ENCODE data around the gene KLHL20. TPM values are rescaled to one million over a fixed set of nuclear protein-coding genes. Genes with fewer than 3 reads are reported as not detected.
"Not testable (repeated sequence)": the region's sequence is repeated elsewhere in the genome, so short reads cannot be mapped to it uniquely, and the experiment has no call there.

Gene KLHL20, protein sequence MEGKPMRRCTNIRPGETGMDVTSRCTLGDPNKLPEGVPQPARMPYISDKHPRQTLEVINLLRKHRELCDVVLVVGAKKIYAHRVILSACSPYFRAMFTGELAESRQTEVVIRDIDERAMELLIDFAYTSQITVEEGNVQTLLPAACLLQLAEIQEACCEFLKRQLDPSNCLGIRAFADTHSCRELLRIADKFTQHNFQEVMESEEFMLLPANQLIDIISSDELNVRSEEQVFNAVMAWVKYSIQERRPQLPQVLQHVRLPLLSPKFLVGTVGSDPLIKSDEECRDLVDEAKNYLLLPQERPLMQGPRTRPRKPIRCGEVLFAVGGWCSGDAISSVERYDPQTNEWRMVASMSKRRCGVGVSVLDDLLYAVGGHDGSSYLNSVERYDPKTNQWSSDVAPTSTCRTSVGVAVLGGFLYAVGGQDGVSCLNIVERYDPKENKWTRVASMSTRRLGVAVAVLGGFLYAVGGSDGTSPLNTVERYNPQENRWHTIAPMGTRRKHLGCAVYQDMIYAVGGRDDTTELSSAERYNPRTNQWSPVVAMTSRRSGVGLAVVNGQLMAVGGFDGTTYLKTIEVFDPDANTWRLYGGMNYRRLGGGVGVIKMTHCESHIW
- 21.8 and 22.4 TPM in 2 replicates for total RNA-seq (2014; rRNA removed; shearing (Covaris generic))

- DNase-seq (ENCODE audit: low read depth), result peak; percentile 92
These were observed at the start of gene KLHL20 for GRCh38 chr1:173714759-173715537. KLHL20 (plus strand) TSS chr1:173714981; CDS start chr1:173716044, 1,063 bp downstream.

DNA sequence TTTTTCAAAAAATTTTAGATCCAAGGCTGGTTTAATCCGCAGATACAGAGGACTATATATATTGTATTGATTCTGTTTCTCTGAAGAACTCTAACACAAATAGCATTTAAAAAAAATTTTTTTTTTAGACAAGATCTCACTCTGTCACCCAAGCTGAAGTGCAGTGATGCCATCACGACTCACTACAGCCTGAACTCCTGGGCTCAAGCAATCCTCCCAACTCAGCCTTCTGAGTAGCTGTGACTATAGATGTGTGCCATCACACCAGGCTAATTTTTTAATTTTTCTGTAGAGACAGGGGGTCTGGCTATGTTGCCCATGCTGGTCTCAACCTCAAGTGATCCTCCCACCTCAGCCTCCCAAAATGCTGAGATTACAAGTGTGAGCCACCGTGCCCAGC lies 48.1 kb upstream of the KLHL20 start:
- DNase-seq (ENCODE audit: low read depth), result peak; percentile 62

GRCh38 chr1:173669491-173669941 lies 45.3 kb upstream of the KLHL20 start, which contains the start of gene ANKRD45:
ANKRD45 (minus strand) TSS chr1:173669851; CDS start chr1:173659418, 10,433 bp downstream.
- DNase-seq (ENCODE audit: low read depth), result peak; percentile 71

DNA sequence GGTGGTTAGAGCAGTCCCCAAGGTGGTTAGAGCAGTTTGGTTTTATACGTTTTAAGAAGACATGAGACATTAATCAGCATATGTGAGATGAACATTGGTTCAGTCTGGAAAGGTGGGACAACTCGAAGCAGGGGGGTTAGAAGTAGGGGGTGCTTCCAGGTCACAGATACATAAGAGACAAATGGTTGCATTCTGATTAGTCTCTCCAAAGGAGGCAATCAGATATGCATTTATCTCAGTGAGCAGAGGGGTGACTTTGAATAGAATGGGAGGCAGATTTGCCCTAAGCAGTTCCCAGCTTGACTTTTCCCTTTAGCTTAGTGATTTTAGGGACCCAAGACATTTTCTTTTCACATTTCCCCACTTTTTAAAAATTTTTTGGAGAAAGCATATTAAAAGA lies 40.3 kb upstream of the KLHL20 start:
- not testable (repeated sequence) for DNase-seq (ENCODE audit: low read depth)

DNA sequence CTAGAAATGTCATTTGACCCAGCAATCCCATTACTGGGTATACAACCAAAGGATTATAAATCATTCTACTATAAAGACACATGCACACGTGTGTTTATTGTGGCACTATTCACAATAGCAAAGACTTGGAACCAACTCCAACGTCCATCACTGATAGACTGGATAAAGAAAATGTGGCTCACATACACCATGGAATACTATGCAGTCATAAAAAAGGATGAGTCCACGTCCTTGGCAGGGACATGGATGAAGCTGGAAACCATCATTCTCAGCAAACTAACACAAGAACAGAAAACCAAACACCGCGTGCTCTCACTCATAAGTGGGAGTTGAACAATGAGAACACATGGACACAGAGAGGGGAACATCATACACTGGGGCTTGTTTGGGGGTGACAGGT lies 34.6 kb upstream of the KLHL20 start:
- not testable (repeated sequence) for DNase-seq (ENCODE audit: low read depth)

DNA sequence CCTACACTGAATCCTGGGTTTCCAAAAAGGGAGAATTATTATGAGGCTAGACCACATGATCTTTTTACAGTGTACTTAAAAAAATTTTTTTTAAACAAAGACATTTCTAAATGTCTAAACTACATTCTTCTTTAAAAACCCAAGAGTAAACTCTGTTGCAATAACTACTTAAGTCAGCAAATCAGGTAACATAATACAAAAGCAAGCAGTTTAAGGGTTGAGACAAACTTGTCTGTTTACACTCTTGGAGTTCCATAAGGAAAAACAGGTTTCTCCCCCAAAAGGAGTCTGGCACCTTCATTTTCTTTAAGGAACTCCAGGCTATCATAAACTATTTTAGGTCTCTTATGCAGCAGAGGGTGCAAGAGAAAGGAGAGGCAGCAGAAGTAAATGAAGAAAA lies 32.6 kb upstream of the KLHL20 start:
- no peak for DNase-seq (ENCODE audit: low read depth)

DNA sequence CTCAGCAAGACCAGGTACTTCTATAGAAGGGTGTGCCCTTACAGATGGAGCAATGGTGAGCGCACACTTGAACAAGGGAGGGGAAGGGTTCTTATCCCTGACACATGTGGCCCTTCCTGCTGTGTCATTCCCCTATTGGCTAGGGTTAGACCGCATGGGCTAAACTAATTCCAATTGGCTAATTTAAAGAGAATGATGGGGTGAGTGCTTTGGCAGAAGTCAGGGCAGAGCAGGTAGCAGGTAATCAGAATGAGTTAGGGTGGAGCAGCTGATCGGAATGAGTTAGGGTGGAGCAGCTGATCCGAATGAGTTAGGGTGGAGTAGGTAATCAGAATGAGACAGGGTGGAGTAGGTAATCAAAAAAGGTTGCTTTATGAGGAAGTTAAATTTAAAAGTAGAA lies 30.9 kb upstream of the KLHL20 start:
- DNase-seq (ENCODE audit: low read depth), result not testable (repeated sequence)

DNA sequence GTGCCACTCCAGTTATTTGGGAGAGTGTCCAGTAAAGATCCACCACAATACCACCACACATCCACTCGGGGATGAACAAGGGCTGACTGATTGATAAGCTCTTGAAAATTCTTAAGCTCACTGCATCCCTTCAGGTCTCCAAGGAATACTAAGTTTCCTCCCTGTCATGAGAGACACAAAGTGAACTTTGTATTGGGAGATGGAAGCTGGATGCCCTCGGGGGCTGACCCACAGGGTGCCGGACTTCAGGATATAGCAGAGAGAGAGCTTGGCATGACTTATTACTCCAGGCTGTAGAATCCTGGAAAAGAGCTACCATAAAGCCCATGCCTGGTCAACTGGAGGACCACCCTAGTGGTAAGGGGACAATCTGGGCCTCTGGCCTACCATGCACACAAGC lies 29.7 kb upstream of the KLHL20 start:
- not testable (repeated sequence) for DNase-seq (ENCODE audit: low read depth)

- DNase-seq (ENCODE audit: low read depth), result no peak
These were observed 26.5 kb upstream of the KLHL20 start for GRCh38 chr1:173688300-173688699.

GRCh38 chr1:173693238-173693637 lies 21.5 kb upstream of the KLHL20 start:
- no peak for DNase-seq (ENCODE audit: low read depth)

- DNase-seq (ENCODE audit: low read depth), result not testable (repeated sequence)
These were observed 13.5 kb upstream of the KLHL20 start for GRCh38 chr1:173701299-173701698.

DNA sequence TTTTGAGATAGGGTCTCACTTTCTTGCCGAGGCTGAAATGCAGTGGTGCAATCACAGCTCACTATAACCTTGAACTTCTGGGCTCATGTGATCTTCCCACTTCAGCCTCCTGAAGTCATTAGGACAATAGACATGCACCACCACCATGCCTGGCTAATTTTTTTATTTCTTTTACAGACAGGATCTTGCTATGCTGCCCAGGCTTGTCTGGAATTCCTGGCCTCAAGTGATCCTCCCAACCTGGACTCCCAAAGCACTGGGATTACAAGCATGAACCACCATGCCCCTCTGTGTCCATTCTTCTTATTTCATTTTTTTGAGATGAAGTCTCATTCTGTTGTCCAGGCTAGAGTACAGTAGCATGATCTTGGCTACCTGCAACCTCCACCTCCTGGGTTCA lies 12.0 kb upstream of the KLHL20 start:
- no peak for DNase-seq (ENCODE audit: low read depth)

- no peak for DNase-seq (ENCODE audit: low read depth)
These were observed 9.7 kb upstream of the KLHL20 start for GRCh38 chr1:173705117-173705516.

DNA sequence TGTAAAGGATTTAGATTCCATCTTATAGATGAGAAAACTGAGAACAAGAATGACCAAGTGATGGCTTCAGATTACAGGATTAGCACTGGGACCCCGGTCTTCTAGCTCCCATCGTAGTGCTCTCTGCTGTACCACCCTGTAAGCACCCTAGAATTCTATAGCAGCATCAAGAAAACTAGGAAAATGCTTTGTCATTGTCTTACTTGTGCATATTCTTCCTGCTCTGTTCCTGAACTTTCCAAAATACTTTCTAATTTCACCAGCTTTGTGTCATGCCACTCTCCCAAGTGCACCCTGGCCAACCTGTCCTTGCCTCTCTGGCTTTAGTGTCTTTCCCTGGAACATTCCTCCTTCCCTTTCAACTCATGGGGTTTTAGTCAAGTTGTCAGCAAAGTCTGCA lies 6.0 kb upstream of the KLHL20 start:
- DNase-seq (ENCODE audit: low read depth), result no peak

GRCh38 chr1:173714441-173714758 lies 381 bp upstream of the KLHL20 start:
- peak; percentile 2 for DNase-seq (ENCODE audit: low read depth)

GRCh38 chr1:173715538-173715844 lies 710 bp downstream of the KLHL20 start:
- DNase-seq (ENCODE audit: low read depth), result no peak

DNA sequence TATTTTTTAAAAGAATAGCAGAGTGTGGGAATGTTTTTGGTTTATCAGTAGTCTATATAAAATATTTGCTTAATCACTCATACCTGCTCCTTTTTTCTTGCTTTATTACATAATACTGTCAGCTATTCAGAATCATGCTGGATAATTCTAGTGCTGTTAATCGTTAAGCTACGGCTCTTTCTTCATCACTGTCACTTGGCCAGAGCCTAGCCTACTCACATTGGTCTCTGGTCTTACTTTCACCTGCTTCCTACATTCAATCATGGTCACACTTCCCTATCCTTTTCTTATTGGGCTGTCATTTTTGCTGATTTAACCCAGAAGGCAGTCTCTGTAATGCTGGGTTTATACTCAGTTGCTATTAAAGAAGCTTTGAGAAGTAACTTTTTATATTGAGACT lies 2.5 kb downstream of the KLHL20 start:
- DNase-seq (ENCODE audit: low read depth), result no peak

DNA sequence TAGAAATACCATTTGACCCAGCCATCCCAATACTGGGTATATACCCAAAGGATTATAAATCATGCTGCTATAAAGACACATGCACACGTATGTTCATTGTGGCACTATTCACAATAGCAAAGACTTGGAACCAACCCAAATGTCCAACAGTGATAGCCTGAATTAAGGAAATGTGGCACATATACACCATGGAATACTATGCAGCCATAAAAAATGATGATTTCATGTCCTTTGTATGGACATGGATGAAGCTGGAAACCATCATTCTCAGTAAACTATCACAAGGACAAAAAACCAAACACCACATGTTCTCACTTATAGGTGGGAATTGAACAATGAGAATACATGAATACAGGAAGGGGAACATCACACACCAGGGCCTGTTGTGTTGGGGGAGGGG lies 16.6 kb downstream of the KLHL20 start:
- DNase-seq (ENCODE audit: low read depth), result not testable (repeated sequence)

DNA sequence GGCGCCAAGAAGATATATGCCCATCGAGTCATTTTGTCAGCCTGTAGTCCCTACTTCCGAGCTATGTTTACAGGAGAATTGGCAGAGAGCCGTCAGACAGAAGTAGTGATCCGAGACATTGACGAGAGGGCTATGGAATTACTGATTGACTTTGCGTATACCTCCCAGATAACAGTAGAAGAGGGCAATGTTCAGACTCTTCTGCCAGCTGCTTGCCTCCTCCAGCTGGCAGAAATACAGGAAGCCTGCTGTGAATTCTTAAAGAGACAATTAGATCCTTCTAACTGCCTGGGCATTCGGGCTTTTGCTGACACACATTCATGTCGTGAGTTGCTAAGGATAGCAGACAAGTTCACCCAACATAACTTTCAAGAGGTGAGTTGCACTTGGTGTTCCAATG lies 19.1 kb downstream of the KLHL20 start:
- no peak for DNase-seq (ENCODE audit: low read depth)

GRCh38 chr1:173736104-173736503 lies 21.3 kb downstream of the KLHL20 start:
- not testable (repeated sequence) for DNase-seq (ENCODE audit: low read depth)

- DNase-seq (ENCODE audit: low read depth), result no peak
These were observed 27.6 kb downstream of the KLHL20 start for GRCh38 chr1:173742203-173742886.

- no peak for DNase-seq (ENCODE audit: low read depth)
These were observed 29.9 kb downstream of the KLHL20 start for GRCh38 chr1:173744651-173745050.
